H1 (cell line): ENCODE results near the gene NRSN1. TPM values are rescaled to one million over a fixed set of nuclear protein-coding genes. Genes with fewer than 3 reads are reported as not detected.

Experiments used
- CTCF ChIA-PET: fragments of 300-600 bp; sonication (Branson Sonifier 250); formaldehyde crosslinking; loops from one replicate; lab custom pipeline; 2021; ENCODE audit not compliant: partially characterized antibody; lab: Charles Lee
- POLR2A ChIA-PET: fragments of 300-600 bp; sonication (Branson Sonifier 250); formaldehyde crosslinking; loops from one replicate; lab custom pipeline; 2021; ENCODE audit warnings: inconsistent platforms; ENCODE audit not compliant: partially characterized antibody; lab: Charles Lee
- DNase-seq, 2 experiments: peaks; one replicate each; pipeline versions ENCODE4 v3.0.0 to v3.0.0-alpha.2; 2010 to 2022; ENCODE audit warnings: low spot score in 2 of 2, low read depth in 1 of 2, mixed read lengths in 1 of 2
- FAIRE-seq: peaks from 2 replicates; lab custom pipeline; 2011; peaks lifted over from hg19 to GRCh38; lab: Jason Lieb, UNC
- H2AFZ ChIP-seq: 2 replicates; pipeline ENCODE4 v1.8.1; 2012; ENCODE audit warnings: low read length, inconsistent platforms
- H2AK5ac ChIP-seq: 2 replicates; pipeline ENCODE4 v1.6.1; 2013; ENCODE audit warnings: low read depth, low read length
- H2BK120ac ChIP-seq: replicated peaks from 2 replicates; pipeline ENCODE3; 2013; ENCODE audit warnings: low read depth, low read length, inconsistent platforms
- H2BK12ac ChIP-seq: 2 replicates; pipeline ENCODE4 v1.6.1; 2013; ENCODE audit warnings: low read depth, low read length
- H2BK15ac ChIP-seq: 2 replicates; pipeline ENCODE4 v1.6.1; 2013; ENCODE audit warnings: low read length
- H2BK20ac ChIP-seq: 2 replicates; pipeline ENCODE4 v1.6.1; 2013; ENCODE audit warnings: low read length
- H2BK5ac ChIP-seq: 2 replicates; pipeline ENCODE4 v1.6.1; 2013; ENCODE audit warnings: low read depth, low read length
- H3K14ac ChIP-seq: 2 replicates; pipeline ENCODE4 v1.6.1; 2013; ENCODE audit warnings: inconsistent platforms; ENCODE audit not compliant: insufficient read length
- H3K18ac ChIP-seq: 2 replicates; pipeline ENCODE4 v1.6.1; 2013; ENCODE audit warnings: low read length; ENCODE audit errors: extremely low read depth
- H3K23ac ChIP-seq: 2 replicates; pipeline ENCODE4 v1.6.1; 2013; ENCODE audit warnings: inconsistent platforms; ENCODE audit not compliant: insufficient read length
- H3K23me2 ChIP-seq: 2 replicates; pipeline ENCODE4 v1.6.1; 2013; ENCODE audit warnings: low read depth, low read length
- H3K27ac ChIP-seq: 2 replicates; pipeline ENCODE4 v1.6.1; 2011; ENCODE audit warnings: low read depth, low read length, inconsistent platforms
- H3K27me3 ChIP-seq, 4 experiments: replicated peaks in 1 of 4; 1 replicate in 1 of 4; 2 replicates in 3 of 4; pipeline versions ENCODE4 v1.6.1 to v1.8.1; 2011 to 2013; ENCODE audit warnings: low read length in 3 of 4, mild to moderate bottlenecking in 3 of 4, inconsistent platforms in 2 of 4, mixed read lengths in 2 of 4, moderate library complexity in 1 of 4; ENCODE audit not compliant: control insufficient read depth in 3 of 4, insufficient read depth in 3 of 4; ENCODE audit errors: extremely low read depth in 1 of 4
- H3K36me3 ChIP-seq, 4 experiments: 2 replicates each; pipeline versions ENCODE4 v1.6.1 to v1.8.1; 2011 to 2013; ENCODE audit warnings: mild to moderate bottlenecking in 4 of 4, low read length in 3 of 4, moderate library complexity in 2 of 4, control low read depth in 1 of 4, inconsistent platforms in 1 of 4; ENCODE audit not compliant: insufficient read depth in 4 of 4, control insufficient read depth in 2 of 4
- H3K4ac ChIP-seq: replicated peaks from 2 replicates; pipeline ENCODE3; 2013; ENCODE audit warnings: low read length, low read depth, mixed read lengths, inconsistent platforms; ENCODE audit not compliant: insufficient read length
- H3K4me1 ChIP-seq, 4 experiments: replicated peaks in 1 of 4; 1 replicate in 1 of 4; 2 replicates in 3 of 4; pipeline versions ENCODE4 v1.6.1 to v1.8.1; 2011 to 2013; ENCODE audit warnings: low read length in 3 of 4, inconsistent platforms in 2 of 4, mixed read lengths in 1 of 4; ENCODE audit not compliant: insufficient read depth in 4 of 4, control insufficient read depth in 3 of 4
- H3K4me2 ChIP-seq, 2 experiments: 2 replicates each; pipeline versions ENCODE4 v1.6.1 to v1.8.1; 2011 to 2013; ENCODE audit warnings: low read depth in 2 of 2, low read length in 2 of 2, control low read depth in 1 of 2, inconsistent platforms in 1 of 2, mild to moderate bottlenecking in 1 of 2; ENCODE audit not compliant: insufficient read depth in 1 of 2
- H3K4me3 ChIP-seq, 4 experiments: fragments of 200-600, 300-600 bp in 1 of 4; sonication (generic), shearing (Covaris generic), sonication (Bioruptor Twin) in 1 of 4; 2 replicates each; pipeline versions ENCODE4 v1.5.1 to v1.8.1; 2011 to 2016; ENCODE audit warnings: low read length in 4 of 4, low read depth in 3 of 4, control low read depth in 2 of 4, inconsistent platforms in 2 of 4, mild to moderate bottlenecking in 2 of 4, mixed read lengths in 1 of 4, moderate library complexity in 1 of 4; ENCODE audit not compliant: insufficient read depth in 2 of 4; ENCODE audit errors: extremely low read depth in 1 of 4
- H3K56ac ChIP-seq: replicated peaks from 2 replicates; pipeline ENCODE3; 2013; ENCODE audit warnings: low read depth, mild to moderate bottlenecking, mixed read lengths, low read length, inconsistent platforms; ENCODE audit not compliant: insufficient read length
- H3K79me1 ChIP-seq: 2 replicates; pipeline ENCODE4 v1.6.1; 2013; ENCODE audit warnings: low read depth, low read length, control low read depth
- H3K79me2 ChIP-seq, 2 experiments: 2 replicates each; pipeline versions ENCODE4 v1.6.1 to v1.8.1; 2012 to 2013; ENCODE audit warnings: low read length in 2 of 2, mild to moderate bottlenecking in 2 of 2, inconsistent platforms in 1 of 2; ENCODE audit not compliant: insufficient read depth in 2 of 2, control insufficient read depth in 1 of 2
- H3K9ac ChIP-seq, 4 experiments: replicated peaks in 1 of 4; 1 replicate in 1 of 4; 2 replicates in 3 of 4; pipeline versions ENCODE4 v1.6.1 to v1.8.1; 2011 to 2013; ENCODE audit warnings: low read depth in 3 of 4, low read length in 3 of 4, control low read depth in 2 of 4, mild to moderate bottlenecking in 2 of 4, moderate library complexity in 2 of 4, inconsistent platforms in 1 of 4; ENCODE audit errors: extremely low read depth in 1 of 4
- H3K9me3 ChIP-seq, 2 experiments: 2 replicates each; pipeline versions ENCODE4 v1.6.1 to v1.8.1; 2012 to 2013; ENCODE audit warnings: mild to moderate bottlenecking in 2 of 2, moderate library complexity in 2 of 2, control low read depth in 1 of 2, inconsistent platforms in 1 of 2, low read depth in 1 of 2, low read length in 1 of 2, mixed read lengths in 1 of 2; ENCODE audit not compliant: insufficient read depth in 2 of 2
- H4K20me1 ChIP-seq, 2 experiments: replicated peaks in 1 of 2; 2 replicates each; pipeline versions ENCODE3 to v1.8.1; 2011 to 2013; ENCODE audit warnings: inconsistent platforms in 2 of 2, low read length in 2 of 2, mild to moderate bottlenecking in 1 of 2; ENCODE audit not compliant: insufficient read depth in 2 of 2, control insufficient read depth in 1 of 2
- H4K5ac ChIP-seq: 2 replicates; pipeline ENCODE4 v1.6.1; 2013; ENCODE audit warnings: low read length, low read depth, mixed read lengths, inconsistent platforms; ENCODE audit not compliant: insufficient read length
- H4K8ac ChIP-seq: 2 replicates; pipeline ENCODE4 v1.8.0; 2013; ENCODE audit warnings: mild to moderate bottlenecking, moderate library complexity, low read length, inconsistent platforms; ENCODE audit not compliant: insufficient read depth; ENCODE audit errors: extremely low read depth
- H4K91ac ChIP-seq: replicated peaks from 2 replicates; pipeline ENCODE3; 2013; ENCODE audit warnings: low read length, mixed read lengths, inconsistent platforms; ENCODE audit not compliant: insufficient read length
- CTBP2 ChIP-seq: IDR thresholded peaks from 2 replicates; pipeline ENCODE4 v1.7.0; 2011; ENCODE audit warnings: borderline replicate concordance, mild to moderate bottlenecking, moderate library complexity, mixed read lengths, low read length; ENCODE audit not compliant: insufficient read depth, insufficient read length
- EGR1 ChIP-seq: IDR thresholded peaks from 2 replicates; pipeline ENCODE4 v1.6.1; 2011; ENCODE audit warnings: low read depth, low read length, borderline replicate concordance
- EZH2 ChIP-seq: fragments of 200-600 bp; sonication (generic); IDR thresholded peaks from 2 replicates; pipeline ENCODE4 v1.7.1; 2012; ENCODE audit warnings: low read depth, mild to moderate bottlenecking, moderate library complexity, low read length, inconsistent platforms; ENCODE audit not compliant: severe bottlenecking
- KDM1A ChIP-seq: fragments of 200-600, 300-600 bp; sonication (generic); IDR thresholded peaks from 2 replicates; pipeline ENCODE4 v1.7.1; 2016; ENCODE audit warnings: mild to moderate bottlenecking, low read length, borderline replicate concordance
- polyA plus RNA-seq, 7 experiments: library from polyadenylated mRNA; depleted of rRNA in 3 of 7; stranded (reverse) in 5 of 7; unstranded in 2 of 7; fragments of >200 nt in 5 of 7; fragments of 200-250 nt in 2 of 7; gene quantifications; 1 replicate in 5 of 7; 2 replicates in 1 of 7; 4 replicates in 1 of 7; pipeline versions ENCODE4 v1.2.1 to v1.2.3, GENCODE V29; 2011 to 2013; ENCODE audit warnings: missing spikeins in 2 of 7, mixed read lengths in 2 of 7
- total RNA-seq: library from RNA; stranded (reverse); fragmentation: NEBNext Ultra II Directional; extraction: Animal tissue kit (Norgen Biotek cat#: 25700); gene quantifications from 2 replicates; pipeline ENCODE4 v1.2.1, GENCODE V29; 2021
- TF ChIP-seq, protein P1 (sequence below): IDR thresholded peaks from 2 replicates; pipeline ENCODE4 v1.6.1; 2011; ENCODE audit warnings: low read depth, mild to moderate bottlenecking, low read length; ENCODE audit not compliant: insufficient read depth

Gene NRSN1
- total and polyA plus RNA-seq, 2 of the 8 experiments (the other 6 are each of a cell fraction or from before 2014, with no cell fraction given): 0.15 to 0.78 TPM

GRCh38 chr6:24148684-24149083 is 22.7 kb downstream of the NRSN1 start:
- Histone ChIP-seq H2AK5ac (no peak overlapping the region), H2BK12ac (no peak overlapping the region), H4K5ac (no peak overlapping the region), H3K14ac (no peak overlapping the region), H3K23ac (no peak overlapping the region), H4K8ac (no peak overlapping the region), H2BK20ac (no peak overlapping the region), H3K4ac (no peak overlapping the region), H3K9ac (no peak overlapping the region), H3K56ac (no peak overlapping the region), H2BK120ac (no peak overlapping the region), H2AFZ (no peak overlapping the region), H2BK15ac (no peak overlapping the region), H3K4me2 (no peak overlapping the region), H3K79me1 (no peaks in the 10 kb centered on the region), H3K79me2 (no peaks in the 10 kb centered on the region), H4K91ac (no peak overlapping the region), H3K4me1 (no peaks in the 10 kb centered on the region), H3K27me3 (no peaks in the 10 kb centered on the region), H2BK5ac (no peak overlapping the region), H3K18ac (no peak overlapping the region), H3K27ac (no peak overlapping the region), H3K4me3 (no peak overlapping the region), H3K36me3 (no peaks in the 10 kb centered on the region), H4K20me1 (no peaks in the 10 kb centered on the region), H3K9me3 (no peaks in the 10 kb centered on the region), H3K23me2 (no peaks in the 10 kb centered on the region; the same call in 1 of the 2 replicates)
- POLR2A ChIA-PET: no interaction called here
- FAIRE-seq: no peak
- CTCF ChIA-PET: interaction anchor here (0.9 to 1.6 kb wide), 2 partner anchors 17 to 240 kb away, joined by 4 to 5 read pairs; no protein-coding TSS in a partner anchor
- DNase-seq: no peak
- TF ChIP-seq EZH2: no peak
- TF ChIP-seq EGR1: no peak
- TF ChIP-seq, protein P1, sequence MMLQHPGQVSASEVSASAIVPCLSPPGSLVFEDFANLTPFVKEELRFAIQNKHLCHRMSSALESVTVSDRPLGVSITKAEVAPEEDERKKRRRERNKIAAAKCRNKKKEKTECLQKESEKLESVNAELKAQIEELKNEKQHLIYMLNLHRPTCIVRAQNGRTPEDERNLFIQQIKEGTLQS: no peak
- TF ChIP-seq CTBP2: no peak
- TF ChIP-seq KDM1A: no peak
